HG02610 (cell line): ENCODE results near the gene CAPZB.

Experiments
- ATAC-seq: cut with Tn5 transposase; IDR thresholded peaks from one replicate; pipeline ENCODE4 v1.9.1; 2021; ENCODE audit warnings: mild to moderate bottlenecking, moderate library complexity; ENCODE audit not compliant: unreplicated experiment

CAPZB gene

DNA sequence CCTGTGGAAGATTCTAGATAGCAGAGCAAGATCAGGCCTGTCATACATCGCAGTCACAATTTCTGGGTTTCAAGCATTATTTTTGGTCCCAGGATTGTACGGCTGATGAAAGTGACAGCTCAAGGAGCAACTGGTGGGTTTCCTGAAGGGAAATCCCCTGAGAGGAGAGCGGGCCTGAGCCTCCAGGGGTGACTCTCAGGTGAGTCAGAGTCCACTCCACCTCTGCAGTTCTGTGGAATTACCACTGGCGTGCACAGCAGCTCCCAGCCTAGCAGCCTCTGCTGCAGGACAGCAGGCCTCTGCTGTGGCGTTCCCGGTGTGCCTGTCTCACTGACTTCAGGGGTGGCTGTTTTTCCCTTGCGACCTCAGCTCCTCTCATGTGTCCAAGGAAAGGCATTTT, 148.8 kb downstream of the CAPZB start:
- no peak for ATAC-seq

DNA sequence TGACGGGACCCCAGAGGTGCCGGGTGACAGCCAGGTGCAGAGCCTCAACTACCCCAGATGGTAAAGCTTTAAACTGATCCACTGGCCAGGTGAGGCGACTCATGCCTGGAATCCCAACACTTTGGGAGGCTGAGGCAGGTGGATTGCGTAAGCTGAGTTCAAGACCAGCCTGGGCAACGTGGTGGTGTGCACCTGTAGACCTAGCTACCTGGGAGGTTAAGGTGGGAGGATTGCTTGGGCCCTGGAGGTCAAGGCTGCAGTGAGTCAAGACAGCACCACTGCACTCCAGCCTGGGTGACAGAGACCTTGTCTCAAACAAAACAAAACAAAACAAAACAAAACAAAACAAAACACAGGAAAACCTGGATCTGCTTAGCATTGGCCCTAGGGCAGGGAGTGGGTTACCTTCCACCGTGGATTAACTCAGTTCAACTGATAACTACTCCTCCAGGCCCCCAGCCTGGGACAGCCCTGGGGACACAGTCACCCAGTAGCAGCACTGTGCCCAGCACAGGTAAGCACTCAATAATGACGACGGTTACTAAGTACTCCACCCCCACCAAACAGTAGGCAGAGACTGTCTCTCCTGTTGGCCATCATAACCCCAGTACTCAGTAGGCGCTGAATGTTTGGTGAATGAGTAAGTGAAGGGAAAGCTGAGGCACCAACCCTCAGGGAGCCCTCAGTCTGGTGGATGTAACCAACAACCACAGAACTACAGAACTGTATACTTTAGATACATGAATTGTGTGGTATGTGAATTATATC, 151.6 kb downstream of the CAPZB start:
- no peak for ATAC-seq

DNA sequence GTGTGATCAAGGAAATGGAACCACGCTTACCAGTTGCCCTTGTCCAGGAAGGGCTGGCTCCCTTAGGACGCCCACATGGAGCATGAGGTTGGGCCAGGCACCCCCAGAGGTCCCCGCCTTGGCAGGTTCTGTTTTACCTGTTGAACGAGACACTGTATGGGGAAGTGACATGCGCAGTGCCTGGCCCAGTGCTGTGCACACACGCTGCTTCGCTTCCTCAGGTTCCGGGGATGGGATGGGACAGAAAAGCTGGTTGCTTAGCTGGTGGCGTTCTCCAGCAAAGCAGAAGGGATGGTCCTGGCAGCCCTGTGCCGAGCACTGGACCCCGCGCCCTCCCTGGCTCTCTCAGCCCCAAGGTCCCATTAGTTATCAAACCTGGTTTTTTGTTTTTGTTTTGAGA, 152.5 kb downstream of the CAPZB start:
- ATAC-seq: no peak

DNA sequence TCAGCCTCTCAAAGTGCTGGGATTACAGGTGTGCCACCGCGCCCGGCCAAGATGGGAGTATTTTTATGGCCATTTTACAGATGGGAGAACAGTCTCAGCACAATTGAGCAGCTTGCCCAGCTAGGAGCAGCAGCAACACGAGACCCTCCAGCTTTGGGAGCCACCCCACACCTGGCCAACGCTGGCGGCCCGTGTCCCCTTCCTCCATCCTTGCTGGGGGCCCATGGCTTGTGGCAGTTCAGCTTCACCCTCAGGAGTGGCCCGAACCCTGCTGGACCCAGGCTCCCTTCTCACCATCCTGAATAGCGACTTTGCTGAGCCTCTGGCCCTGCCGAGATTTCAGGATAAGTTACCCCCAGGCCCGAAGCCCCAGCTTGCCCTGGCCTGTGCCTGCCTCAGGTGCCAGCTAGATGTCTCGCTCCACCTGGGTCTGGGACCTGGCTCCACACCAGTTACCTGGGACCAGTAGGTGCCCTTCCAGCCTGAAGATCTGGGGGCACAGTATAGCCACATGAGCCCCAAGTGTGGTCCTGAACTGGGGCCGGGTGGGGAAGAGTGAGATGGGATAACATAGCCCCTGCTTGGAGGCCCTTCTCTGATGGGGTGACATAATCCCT, 154.0 kb downstream of the CAPZB start:
- no peak for ATAC-seq

DNA sequence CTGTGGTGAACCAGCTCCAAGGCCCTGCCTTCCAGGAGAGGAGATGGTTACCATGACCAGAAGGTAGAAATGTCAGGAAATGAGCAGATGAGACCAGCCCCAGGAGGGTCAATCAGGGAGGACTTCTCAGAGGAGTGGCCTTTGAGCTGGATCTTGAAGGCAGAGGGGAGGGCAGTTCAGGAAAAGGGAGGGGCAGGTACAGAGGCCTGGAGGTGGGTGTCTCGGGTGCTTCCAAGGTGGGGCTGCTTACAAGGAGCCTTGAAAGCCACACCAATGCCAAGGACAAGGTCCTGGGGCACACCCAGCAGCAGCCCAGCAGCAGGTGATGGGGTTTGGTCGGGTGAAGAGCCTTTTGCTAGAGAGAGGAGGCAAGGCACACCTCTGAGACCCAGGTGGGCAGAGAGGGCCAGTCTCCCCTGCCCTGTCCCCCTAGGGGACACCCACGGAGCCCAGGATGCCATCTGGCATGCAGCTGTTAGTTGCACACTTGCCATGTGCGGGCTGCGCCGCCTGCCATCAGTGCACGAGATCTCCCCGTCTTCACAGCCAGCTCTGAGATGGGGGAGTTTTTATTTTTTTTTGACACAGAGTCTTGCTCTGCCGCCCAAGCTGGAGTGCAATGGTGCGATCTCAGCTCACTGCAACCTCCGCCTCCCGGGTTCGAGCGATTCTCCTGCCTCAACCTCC, 154.7 kb downstream of the CAPZB start:
- no peak for ATAC-seq

DNA sequence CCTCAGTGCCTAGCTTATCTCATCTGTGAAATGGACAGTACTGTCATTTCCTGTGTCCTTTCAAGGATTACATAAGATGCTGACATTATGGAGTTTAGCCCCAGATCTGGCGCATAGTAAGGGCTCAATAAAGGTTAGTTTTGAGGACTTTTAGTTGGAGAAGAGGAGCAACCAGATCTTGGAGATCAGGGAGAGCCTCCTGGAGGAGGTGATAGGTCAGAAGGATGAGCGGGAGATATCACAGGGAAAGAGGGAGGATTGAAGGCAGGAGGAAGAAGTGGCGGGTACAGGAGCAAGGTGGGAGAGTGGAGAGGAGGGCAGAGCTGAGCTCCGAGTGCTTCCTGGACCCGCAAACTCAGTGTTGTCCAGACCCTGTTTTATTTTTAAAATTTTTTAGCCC, 155.7 kb downstream of the CAPZB start:
- ATAC-seq: no peak

DNA sequence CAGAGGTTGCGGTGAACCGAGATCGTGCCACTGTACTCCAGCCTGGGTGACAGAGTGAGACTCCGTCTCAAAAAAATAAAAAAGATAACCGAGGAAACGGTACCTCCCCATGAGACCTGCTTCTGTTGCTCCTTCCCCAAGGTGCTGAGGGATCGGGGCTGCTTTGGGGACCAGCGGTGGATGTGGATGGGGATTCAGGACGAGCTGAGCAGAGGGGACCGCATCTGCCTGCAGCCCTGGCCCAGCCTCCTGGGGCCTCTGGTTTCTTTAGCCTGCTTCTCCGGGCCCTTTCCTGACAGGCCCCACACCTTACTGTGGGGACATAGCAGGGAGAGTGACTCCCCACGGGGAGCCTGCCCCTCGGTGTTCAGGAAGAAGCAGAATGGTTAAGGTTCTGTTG, 156.2 kb downstream of the CAPZB start:
- ATAC-seq: no peak

DNA sequence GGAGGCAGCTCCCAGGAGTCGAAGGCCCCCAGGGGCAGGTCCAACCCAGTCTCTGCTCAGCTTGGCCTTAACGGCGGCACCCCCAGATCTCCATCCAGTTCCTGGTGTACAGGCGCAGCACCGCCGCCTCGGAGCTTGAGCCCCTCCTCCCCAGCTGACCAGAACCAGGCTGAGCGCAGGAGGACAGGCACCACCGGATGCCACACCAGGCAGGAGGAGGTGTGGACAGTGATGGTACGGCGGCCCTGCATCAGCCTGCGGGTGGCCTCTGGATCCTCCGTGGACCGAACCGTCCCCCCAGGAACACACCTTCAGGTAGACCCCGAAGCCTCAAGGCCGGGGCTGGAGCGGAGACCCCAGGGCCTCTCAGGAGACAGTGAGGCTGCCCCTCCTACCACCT, 156.9 kb downstream of the CAPZB start:
- ATAC-seq: no peak

DNA sequence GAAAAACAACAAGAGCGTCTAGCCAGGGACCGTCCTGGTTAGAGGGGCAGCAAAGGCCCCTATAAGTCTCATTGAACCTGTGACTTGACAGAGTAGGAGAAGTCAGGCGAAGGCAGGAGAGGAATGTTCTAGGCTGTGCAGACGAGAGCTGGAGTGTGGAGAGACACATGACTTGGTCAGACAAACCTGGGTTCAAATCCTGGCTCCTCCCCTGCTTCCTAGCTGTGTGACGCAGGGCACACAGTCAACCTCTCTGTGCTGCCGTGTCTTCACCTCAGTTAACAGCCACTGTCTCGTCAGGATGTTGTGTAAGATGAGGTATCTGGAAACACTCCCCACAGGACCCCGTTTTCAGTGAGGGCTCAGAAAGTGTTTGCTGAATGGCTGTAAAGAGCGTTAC, 157.6 kb downstream of the CAPZB start:
- no peak for ATAC-seq

DNA sequence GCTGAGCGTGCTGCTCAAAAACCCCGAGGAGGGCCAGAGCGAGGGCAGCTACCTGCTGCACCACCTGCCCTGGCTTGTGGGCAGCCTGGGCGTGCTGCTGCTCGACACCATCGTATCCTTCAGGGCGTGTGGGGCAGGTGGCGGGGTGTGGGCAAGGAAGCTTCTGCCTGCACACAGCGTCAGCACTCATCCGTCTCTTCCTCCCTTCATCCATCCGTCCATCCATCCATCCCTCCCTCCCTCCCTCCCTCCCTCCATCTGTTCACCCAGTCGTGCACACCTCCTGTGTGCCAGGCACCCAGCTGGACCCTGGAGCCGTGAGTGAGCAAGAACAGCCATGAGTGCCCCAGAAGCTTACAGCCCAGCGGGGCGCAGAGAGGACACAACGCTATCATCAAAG, 158.0 kb downstream of the CAPZB start:
- ATAC-seq: no peak

DNA sequence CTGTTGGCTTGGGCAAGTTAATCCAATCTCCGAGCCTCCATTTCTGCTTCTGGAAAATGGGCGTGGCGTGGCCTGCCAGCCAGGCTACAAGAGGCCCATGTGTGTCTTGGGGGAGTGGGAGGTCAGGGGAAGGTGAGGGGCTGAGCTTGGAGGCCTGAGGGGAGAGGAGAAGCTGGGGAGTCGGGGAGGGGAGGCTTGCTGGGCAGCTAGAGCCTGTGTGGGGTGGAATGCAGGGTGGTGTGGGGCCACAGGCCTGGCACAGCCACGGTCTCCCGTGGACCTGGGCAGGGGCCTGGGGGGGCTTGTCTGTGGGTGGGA, 158.6 kb downstream of the CAPZB start:
- no peak for ATAC-seq

DNA sequence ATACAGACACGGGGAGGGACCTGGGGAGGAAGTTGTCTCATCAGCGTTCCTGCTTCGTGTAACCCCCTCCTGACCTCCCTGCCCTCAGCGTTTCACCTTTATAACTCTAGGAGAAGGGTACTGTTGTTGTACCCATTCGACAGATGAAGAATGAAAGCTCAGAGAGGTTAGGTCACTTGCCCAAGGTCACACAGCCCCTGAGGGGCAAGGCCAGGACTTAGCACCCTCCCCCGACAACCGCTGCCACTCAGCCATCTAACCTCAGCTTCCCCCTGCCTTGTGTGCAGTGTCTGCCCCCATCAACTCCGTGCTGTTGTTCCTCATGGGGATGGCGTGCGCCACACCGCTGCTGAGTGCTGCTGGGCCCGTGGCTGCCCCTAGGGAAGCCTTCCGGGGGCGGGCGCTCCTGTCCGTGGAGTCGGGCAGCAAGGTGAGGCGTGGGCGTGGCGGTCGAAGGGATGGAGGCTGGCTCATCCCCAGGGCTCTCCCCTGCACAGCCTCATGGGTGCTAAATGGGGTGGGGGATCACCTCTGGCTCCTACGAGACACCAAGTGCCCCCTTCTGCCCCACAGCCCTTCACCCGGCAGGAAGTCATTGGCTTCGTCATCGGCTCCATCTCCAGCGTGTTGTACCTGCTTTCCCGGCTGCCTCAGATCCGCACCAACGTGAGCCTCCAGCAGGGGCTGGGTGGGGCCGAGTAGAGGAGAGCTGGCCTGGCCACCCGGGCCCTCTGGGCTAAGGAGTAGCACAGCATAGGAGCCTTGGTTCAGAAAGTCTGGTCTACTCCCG, 159.2 kb downstream of the CAPZB start:
- no peak for ATAC-seq

DNA sequence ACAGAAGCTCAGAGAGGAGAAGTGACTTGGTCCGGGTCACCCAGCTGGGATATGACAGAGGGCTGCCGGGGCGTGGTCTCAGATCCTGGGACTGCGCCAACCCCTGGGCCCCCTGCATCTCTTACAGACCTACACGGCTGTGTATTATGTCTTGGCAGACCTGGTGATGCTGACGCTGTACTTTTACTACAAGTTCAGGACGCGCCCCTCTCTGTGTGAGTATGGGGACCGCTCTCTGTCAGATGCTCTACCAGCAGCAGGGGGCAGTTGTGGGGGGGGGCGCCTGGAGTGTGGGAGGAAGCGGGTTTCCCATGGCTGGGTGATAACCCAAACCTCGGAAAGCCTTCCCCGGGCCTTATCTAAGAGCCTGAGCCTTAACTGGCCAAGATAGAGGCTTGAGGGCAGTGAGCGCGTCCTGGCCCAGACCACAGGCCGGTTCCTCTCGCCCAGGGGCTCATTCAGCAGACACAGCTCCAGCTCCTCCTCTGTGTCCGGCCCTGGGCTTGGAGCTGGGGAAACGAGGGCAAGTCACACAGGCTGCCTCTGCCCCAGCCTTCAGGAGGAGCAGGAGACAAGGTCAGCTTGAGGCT, 159.9 kb downstream of the CAPZB start:
- ATAC-seq: no peak

DNA sequence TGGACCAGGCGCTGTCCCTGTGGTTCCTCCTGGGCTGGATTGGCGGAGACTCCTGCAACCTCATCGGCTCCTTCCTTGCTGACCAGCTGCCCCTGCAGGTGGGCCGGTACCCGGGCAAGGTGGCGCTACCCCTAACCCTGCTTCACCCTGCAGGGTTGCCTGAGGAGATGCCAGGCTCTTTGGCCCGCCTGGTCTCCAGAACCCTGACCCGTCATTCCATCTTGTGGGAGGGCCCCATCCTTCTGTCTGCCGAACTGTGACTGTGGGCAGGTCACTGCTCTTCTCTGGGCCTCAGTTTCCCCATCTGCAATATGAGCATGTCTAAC, 160.7 kb downstream of the CAPZB start:
- ATAC-seq: no peak

DNA sequence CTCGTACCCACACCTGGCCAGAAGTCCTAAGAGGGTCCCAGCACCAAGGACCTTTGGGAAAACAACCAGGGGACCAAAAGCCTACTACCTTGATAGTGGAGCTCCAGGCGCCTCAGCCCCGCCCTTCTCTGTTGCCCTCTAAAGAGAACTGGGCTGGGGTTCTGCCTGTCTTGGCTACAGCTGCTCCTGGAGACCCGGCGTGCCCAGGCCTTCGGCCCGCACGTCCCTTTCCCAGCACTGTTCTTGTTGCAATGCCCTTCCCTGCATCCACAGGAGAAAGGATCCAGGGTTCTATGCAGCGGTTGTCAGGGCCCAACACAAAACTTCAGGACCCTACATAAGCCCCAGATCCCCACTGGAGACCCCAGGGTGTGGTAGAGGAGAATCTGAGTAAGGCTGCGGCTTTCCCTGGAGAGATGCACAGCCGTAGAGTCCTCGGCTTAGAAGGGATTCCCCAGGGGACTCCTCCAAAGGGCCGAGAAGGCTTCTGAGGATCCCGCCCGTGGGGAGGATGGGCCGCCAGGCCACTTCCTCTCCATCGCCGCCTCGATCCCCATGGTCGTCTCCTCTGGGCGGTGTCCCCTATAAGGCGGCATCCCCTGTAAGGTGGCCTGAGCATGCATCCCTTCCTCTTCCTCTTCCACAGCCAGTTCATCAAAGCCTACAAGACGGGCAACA, 161.2 kb downstream of the CAPZB start:
- no peak for ATAC-seq

DNA sequence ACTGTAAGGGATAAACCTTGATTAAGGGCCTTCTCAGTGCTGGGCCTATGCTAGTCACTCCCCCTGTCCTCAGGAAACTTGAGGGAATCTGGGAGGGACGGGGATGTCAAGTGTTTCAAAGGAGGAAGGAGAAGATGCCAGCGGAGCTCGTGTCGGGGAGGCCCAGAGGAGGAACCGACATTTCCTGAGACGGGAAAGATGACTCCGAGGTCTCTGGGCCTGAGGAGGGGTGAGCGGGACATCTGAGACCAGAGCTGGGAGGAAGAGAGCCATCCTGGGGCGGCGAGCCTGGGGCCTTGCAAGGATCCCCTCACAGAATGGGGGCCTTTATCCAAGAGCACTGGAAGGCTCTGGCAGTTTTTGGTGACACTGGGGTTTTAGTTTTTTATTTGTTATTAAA, 162.9 kb downstream of the CAPZB start:
- no peak for ATAC-seq

DNA sequence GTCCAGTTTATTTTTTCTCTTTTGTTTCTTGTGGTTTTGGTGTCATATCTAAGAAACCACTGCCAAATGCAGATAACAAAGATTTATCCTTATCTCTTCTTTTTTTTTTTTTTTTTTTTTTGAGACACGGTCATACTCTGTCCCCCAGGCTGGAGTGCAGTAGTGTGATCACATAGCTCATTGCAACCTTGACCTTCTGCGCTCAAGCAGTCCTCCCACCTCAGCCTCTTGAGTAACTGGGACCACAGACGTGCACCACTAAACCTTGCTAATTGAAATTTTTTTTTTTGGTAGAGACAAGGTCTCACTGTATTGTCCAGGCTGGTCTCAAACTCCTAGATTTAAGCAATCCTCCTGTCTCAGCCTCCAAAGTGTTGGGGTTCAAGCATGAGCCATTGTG, 164.3 kb downstream of the CAPZB start:
- no peak for ATAC-seq

DNA sequence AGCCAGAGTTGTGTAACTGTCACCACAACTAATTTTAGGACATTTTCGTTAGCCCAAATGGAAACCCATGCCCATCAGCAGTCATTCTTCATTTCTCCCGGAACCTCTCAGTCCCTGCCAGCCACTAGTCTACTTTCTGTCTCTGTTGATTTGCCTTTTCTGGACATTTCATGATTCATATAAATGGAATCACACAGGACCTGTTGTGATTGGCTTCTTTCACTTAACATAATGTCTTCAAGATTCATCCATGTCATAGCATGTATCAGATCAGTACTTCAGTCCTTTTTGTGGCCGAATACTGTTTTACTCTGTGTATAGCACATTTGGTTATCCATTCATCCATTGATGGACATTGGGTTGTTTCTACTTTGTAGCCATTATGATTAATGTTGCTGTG, 166.1 kb downstream of the CAPZB start:
- no peak for ATAC-seq

DNA sequence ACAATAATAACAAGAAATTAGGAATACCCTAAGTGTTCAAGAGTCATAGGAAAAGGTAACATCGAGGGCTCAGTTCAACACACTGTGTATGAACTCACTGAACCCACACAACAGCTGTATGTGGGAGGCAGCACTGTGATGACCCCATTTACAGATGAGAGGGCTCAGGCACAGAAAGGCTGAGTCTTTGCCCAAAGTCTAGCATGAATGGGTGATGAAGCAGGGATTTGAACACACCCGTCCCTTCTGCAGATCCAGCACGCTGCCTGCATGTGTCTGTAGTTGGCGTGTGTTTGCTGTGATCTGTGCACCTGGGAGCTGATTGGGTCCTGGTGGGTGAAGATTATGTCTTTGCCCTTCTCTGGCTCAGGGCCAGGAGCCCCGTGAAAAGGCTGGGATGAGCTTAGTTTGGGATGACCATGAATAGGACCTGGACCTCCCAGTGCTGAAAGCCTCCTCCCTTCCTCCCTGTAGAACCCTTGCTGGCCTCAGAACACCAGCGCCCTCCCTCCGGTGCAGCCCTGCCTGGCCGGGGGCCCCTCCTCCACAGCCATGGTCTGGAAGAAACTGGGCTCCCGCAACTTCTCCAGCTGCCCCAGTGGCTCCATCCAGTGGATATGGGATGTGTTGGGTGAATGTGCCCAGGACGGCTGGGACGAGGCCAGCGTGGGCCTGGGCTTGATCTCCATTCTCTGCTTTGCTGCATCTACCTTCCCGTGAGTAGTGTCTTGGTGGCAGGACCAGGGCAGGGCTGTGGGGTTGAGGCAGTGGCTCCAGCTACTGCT, 168.0 kb downstream of the CAPZB start:
- no peak for ATAC-seq
